AG04450 (cell line): ENCODE results near the gene TFAP2B. TPM values are rescaled to one million over a fixed set of nuclear protein-coding genes. Genes with fewer than 3 reads are reported as not detected.

Experiments
- CTCF ChIA-PET: fragments of 300-600, 350-600 bp; formaldehyde crosslinking; extraction: SDS; loops from one replicate; lab custom pipeline; 2022; ENCODE audit warnings: antibody characterized with exemption, inconsistent platforms; lab: Charles Lee
- POLR2A ChIA-PET: fragments of 350-600 bp; formaldehyde crosslinking; extraction: SDS; loops from one replicate; lab custom pipeline; 2021; ENCODE audit warnings: antibody characterized with exemption, inconsistent platforms; lab: Yijun Ruan, JAX
- DNase-seq: peaks from one replicate; pipeline ENCODE4 v3.0.0-alpha.2; 2011; ENCODE audit warnings: low read depth, low spot score
- H3K27ac ChIP-seq: one replicate; pipeline ENCODE4 v1.5.1; 2012; ENCODE audit warnings: low read depth, low read length, control low read depth
- H3K27me3 ChIP-seq: one replicate; pipeline ENCODE4 v1.6.0; 2012; ENCODE audit warnings: low read length; ENCODE audit not compliant: control insufficient read depth, insufficient read depth
- H3K4me3 ChIP-seq: 2 replicates; pipeline ENCODE4 v1.5.1; 2011; ENCODE audit warnings: mild to moderate bottlenecking, low read depth, low read length, control low read depth
- H3K9me3 ChIP-seq: 2 replicates; pipeline ENCODE4 v1.5.1; 2012; ENCODE audit warnings: low read length; ENCODE audit not compliant: control insufficient read depth, insufficient read depth
- polyA plus RNA-seq: library from polyadenylated mRNA; depleted of rRNA; stranded (reverse); fragments of >200 nt; gene quantifications from 2 replicates; pipeline ENCODE4 v1.2.3, GENCODE V29; 2011
- TF ChIP-seq, protein P1 (sequence below): IDR thresholded peaks from 2 replicates; pipeline ENCODE4 v1.5.1; 2011; ENCODE audit warnings: low read depth, low read length, control low read depth, inconsistent platforms

Gene TFAP2B
- polyA plus RNA-seq, 1 experiment: not detected

DNA sequence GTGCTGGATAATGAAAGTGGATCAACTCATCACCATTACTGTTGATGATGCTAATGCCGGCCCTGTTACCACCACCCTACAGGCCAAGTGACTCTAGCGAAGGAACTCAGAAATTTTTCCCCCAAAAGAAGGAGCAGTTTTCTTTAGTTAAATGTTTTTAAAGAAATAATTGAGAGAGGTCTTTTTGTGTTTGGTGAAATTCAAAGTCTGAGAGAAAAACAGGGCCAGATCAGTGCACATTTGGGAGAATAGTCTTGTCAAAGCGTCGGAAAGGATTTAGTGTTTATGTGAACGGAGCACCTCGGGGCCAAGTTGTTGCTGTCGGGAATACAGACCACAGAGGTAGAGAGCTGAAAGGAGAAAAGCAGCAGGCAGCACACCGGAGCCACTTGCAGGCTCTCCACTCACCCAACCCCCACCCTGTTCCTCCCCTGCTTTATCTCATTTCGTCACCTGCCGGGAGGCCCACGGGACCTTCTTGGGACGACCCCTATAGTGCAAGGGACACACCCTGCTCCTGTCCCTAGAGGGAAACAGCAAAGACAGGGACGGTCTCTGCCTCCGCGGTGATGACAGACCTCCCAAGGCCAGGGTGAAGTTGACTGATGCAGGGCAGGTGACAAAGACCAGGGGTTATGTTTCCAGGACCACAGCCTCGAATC, 6.8 kb downstream of the TFAP2B start:
- POLR2A ChIA-PET: no interaction called here

DNA sequence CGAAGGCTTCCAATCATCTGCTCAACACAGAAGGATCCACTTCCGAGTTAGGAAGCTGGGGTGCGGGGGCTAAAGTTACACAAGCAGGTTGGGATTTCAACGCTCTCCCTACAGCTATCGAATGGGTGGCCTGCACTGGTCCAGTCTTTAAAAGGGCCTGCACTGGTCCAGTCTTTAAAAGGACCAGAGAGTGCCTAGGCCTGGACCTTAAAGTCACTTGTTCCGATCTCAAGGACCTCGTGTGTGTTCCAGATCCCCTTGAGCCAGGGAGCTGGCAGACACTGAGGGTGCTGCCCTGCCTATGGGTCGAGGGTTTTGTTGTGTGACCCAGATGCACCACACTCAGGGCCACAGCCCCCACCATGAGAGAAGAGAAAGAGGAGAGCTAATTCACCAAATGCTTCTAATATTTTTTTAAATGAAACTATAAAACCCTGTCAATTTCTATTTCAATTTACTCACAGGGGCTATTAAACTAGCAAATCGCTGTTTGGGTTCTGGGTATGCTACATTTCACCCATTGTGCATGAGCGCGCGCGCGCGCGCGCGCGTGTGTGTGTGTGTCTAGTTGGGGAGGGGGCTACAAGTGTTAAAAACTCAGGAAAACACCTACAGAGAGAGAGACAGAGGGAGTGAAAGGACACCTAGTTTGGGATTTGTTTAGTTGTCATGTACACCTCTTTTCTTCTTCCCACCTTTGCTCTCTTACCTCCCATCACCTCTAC, 7.5 kb downstream of the TFAP2B start:
- no peak overlapping the region for H3K27ac ChIP-seq
- no peak for DNase-seq
- ChIA-PET CTCF (no interaction called here), POLR2A (no interaction called here)
- H3K4me3 ChIP-seq: no peak overlapping the region
- H3K9me3 ChIP-seq: no peaks in the 10 kb centered on the region
- TF ChIP-seq, protein P1, sequence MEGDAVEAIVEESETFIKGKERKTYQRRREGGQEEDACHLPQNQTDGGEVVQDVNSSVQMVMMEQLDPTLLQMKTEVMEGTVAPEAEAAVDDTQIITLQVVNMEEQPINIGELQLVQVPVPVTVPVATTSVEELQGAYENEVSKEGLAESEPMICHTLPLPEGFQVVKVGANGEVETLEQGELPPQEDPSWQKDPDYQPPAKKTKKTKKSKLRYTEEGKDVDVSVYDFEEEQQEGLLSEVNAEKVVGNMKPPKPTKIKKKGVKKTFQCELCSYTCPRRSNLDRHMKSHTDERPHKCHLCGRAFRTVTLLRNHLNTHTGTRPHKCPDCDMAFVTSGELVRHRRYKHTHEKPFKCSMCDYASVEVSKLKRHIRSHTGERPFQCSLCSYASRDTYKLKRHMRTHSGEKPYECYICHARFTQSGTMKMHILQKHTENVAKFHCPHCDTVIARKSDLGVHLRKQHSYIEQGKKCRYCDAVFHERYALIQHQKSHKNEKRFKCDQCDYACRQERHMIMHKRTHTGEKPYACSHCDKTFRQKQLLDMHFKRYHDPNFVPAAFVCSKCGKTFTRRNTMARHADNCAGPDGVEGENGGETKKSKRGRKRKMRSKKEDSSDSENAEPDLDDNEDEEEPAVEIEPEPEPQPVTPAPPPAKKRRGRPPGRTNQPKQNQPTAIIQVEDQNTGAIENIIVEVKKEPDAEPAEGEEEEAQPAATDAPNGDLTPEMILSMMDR: no peak
- peaks cover 36% of the 10 kb centered on the region for H3K27me3 ChIP-seq

More for the DNA sequence above, 6.8 kb downstream of the TFAP2B start:
- Histone ChIP-seq H3K9me3 (no peaks in the 10 kb centered on the region), H3K27me3 (peaks cover 42% of the 10 kb centered on the region), H3K27ac (no peak overlapping the region), H3K4me3 (no peak overlapping the region)
- DNase-seq: no peak
- CTCF ChIA-PET: interaction anchor here (0.7 kb wide), 1 partner anchor 448 kb away, joined by 4 read pairs; no protein-coding TSS in a partner anchor
- TF ChIP-seq, protein P1: no peak

DNA sequence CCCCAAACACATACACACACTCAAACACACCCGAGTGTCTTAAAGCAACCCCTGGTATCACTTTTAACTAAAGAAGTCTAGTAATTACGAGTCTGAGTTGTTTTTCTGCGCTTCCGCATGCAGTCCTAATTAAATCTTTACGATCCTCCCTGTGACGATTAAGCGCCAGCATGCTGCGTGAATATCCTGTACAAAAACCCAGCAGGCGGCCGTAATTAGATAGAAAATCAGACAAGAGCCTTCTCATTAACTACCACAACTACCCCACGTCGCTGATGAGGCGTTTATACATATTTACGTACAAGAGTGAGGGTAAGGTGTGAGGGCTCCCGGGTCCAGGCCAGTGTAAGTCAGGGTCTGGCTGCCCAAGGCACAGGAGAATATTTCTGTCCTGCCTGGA, 8.1 kb downstream of the TFAP2B start:
- no peak overlapping the region for H3K27ac ChIP-seq
- POLR2A ChIA-PET: no interaction called here
- TF ChIP-seq, protein P1: no peak
- no peak overlapping the region for H3K4me3 ChIP-seq
- H3K9me3 ChIP-seq: no peaks in the 10 kb centered on the region
- no peak for DNase-seq
- CTCF ChIA-PET: no interaction called here
- peaks cover 33% of the 10 kb centered on the region for H3K27me3 ChIP-seq

DNA sequence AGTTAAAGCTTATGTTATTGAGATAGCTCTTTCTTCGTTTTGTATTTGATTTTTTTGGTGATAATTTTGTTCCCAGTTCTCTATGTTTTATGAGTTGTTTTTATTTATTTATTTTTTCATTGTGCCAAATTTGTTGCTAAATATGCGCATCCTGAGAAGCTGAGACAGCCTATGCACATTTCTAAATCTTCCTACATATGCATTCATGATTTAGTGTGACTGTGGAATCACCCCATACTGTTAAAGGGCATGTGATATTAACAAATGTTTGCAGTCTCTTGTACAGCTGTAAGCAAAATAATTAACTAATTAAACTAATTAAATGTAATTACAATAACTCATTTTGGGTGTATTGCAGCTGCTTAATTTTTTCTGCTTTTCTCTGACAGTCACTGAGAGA, 10.4 kb downstream of the TFAP2B start:
- H3K27me3 ChIP-seq: peaks cover 19% of the 10 kb centered on the region
- ChIA-PET POLR2A (no interaction called here), CTCF (interaction anchor here (1.0 to 2.5 kb wide), 3 partner anchors 13 to 1192 kb away, joined by 3 to 11 read pairs (median 3); no protein-coding TSS in a partner anchor)
- TF ChIP-seq, protein P1: no peak
- H3K27ac ChIP-seq: no peak overlapping the region
- no peak for DNase-seq
- H3K4me3 ChIP-seq: no peak overlapping the region
- H3K9me3 ChIP-seq: no peaks in the 10 kb centered on the region
